Fibroblast of gingiva (primary cell): ENCODE measurements around the gene TEDC1.

Experiments used
- DNase-seq: peaks from one replicate; pipeline ENCODE4 v3.0.0-alpha.2; 2011; ENCODE audit warnings: low read depth

TEDC1 gene

GRCh38 chr14:105526776-105527380 is 35.8 kb downstream of the TEDC1 start:
- no peak for DNase-seq

- DNase-seq, result no peak
Observed at GRCh38 chr14:105527381-105527825, 36.4 kb downstream of the TEDC1 start.

- peak; percentile 66 for DNase-seq
Observed at GRCh38 chr14:105527826-105528585, 37.0 kb downstream of the TEDC1 start.

GRCh38 chr14:105528586-105529318 is 37.7 kb downstream of the TEDC1 start:
- DNase-seq, result no peak

GRCh38 chr14:105529319-105529568 is 38.2 kb downstream of the TEDC1 start:
- DNase-seq, result no peak

GRCh38 chr14:105529569-105530284 is 38.7 kb downstream of the TEDC1 start:
- DNase-seq, result no peak

- no peak for DNase-seq
Observed at GRCh38 chr14:105530285-105531087, 39.4 kb downstream of the TEDC1 start.

- no peak for DNase-seq
Observed at GRCh38 chr14:105531088-105531893, 40.2 kb downstream of the TEDC1 start.

GRCh38 chr14:105531894-105532623 is 41.0 kb downstream of the TEDC1 start:
- DNase-seq, result no peak

- DNase-seq, result no peak
Observed at GRCh38 chr14:105532735-105533141, 41.7 kb downstream of the TEDC1 start.

- DNase-seq, result no peak
Observed at GRCh38 chr14:105533391-105533790, 42.3 kb downstream of the TEDC1 start.

GRCh38 chr14:105533811-105534498 is 42.9 kb downstream of the TEDC1 start:
- DNase-seq, result no peak

- no peak for DNase-seq
Observed at GRCh38 chr14:105534586-105534985, 43.5 kb downstream of the TEDC1 start.

GRCh38 chr14:105536051-105536450 is 45.0 kb downstream of the TEDC1 start:
- no peak for DNase-seq

GRCh38 chr14:105536691-105537579 is 45.9 kb downstream of the TEDC1 start:
- DNase-seq, result no peak

GRCh38 chr14:105537580-105538474 is 46.8 kb downstream of the TEDC1 start:
- no peak for DNase-seq

- DNase-seq, result no peak
Observed at GRCh38 chr14:105538481-105539049, 47.5 kb downstream of the TEDC1 start.
